Upper lobe of left lung (tissue), 4 donors: ENCODE measurements around the gene PAFAH1B1.

Experiments used
- CTCF ChIP-seq, 6 experiments: fragments of 450-650 bp in 4 of 6; fragments of 200-600 bp in 2 of 6; sonication (generic) in 2 of 6; IDR thresholded peaks; one replicate each; pipeline ENCODE4 v1.5.1; 2016 to 2019; ENCODE audit warnings: antibody characterized with exemption in 6 of 6
- EP300 ChIP-seq, 4 donors: sonication (generic); formaldehyde crosslinking; IDR thresholded peaks; one replicate each; pipeline ENCODE4 v1.5.1; 2017; ENCODE audit warnings: antibody characterized with exemption in 4 of 4, control low read depth in 2 of 4
- POLR2A ChIP-seq, 4 donors: fragments of 450-650 bp; IDR thresholded peaks; one replicate each; pipeline ENCODE4 v1.5.1; 2016 to 2017; ENCODE audit warnings: antibody characterized with exemption in 4 of 4, mild to moderate bottlenecking in 2 of 4
- POLR2AphosphoS5 ChIP-seq, 2 donors: sonication (generic); formaldehyde crosslinking; IDR thresholded peaks; one replicate each; pipeline ENCODE4 v1.5.1; 2017; ENCODE audit warnings: antibody characterized with exemption in 2 of 2

GRCh38 chr17:2683912-2684311, 90.5 kb downstream of the PAFAH1B1 start:
- TF ChIP-seq POLR2AphosphoS5 (IDR thresholded peaks at IDR 0.05) (peak in 1 of 2 donors; percentile 14), CTCF (IDR thresholded peaks at IDR 0.05) (no peak), POLR2A (IDR thresholded peaks at IDR 0.05) (no peak), EP300 (IDR thresholded peaks at IDR 0.05) (no peak)
